Esophagus muscularis mucosa (tissue), 4 donors: Measurements from ENCODE around the gene CTTNBP2. TPM values are rescaled to one million over a fixed set of nuclear protein-coding genes. Genes with fewer than 3 reads are reported as not detected.

Experiments
- DNase-seq: peaks from one replicate; pipeline ENCODE4 v3.0.0-alpha.2; 2017; ENCODE audit errors: extremely low spot score
- H3K27ac ChIP-seq, 4 donors: fragments of 200-600 bp; sonication (generic); replicated peaks in 1 of 4; 1 replicate in 3 of 4; 2 replicates in 1 of 4; pipeline ENCODE4 v1.5.1; 2016 to 2019; ENCODE audit warnings: mild to moderate bottlenecking in 1 of 4
- H3K27me3 ChIP-seq, 4 donors: fragments of 200-600 bp; sonication (generic); one replicate each; pipeline versions ENCODE4 v1.5.1 to v1.6.0; 2016 to 2019
- H3K36me3 ChIP-seq, 4 donors: fragments of 200-600 bp; sonication (generic); one replicate each; pipeline ENCODE4 v1.5.1; 2016 to 2019
- H3K4me1 ChIP-seq, 4 donors: fragments of 200-600 bp; sonication (generic); one replicate each; pipeline ENCODE4 v1.5.1; 2016 to 2019
- H3K4me3 ChIP-seq, 4 donors: fragments of 200-600 bp; sonication (generic); 1 replicate in 2 of 4; 2 replicates in 2 of 4; pipeline ENCODE4 v1.5.1; 2016 to 2019; ENCODE audit warnings: mild to moderate bottlenecking in 4 of 4, moderate library complexity in 1 of 4
- H3K9me3 ChIP-seq, 4 donors: fragments of 200-600 bp; sonication (generic); 1 replicate in 3 of 4; 2 replicates in 1 of 4; pipeline ENCODE4 v1.5.1; 2016 to 2019
- CTCF ChIP-seq, 3 experiments: fragments of 200-600 bp in 2 of 3; fragments of 450-650 bp in 1 of 3; sonication (generic) in 2 of 3; IDR thresholded peaks; one replicate each; pipeline ENCODE4 v1.5.1; 2017 to 2019; ENCODE audit warnings: antibody characterized with exemption in 3 of 3, mild to moderate bottlenecking in 2 of 3, moderate library complexity in 1 of 3
- EP300 ChIP-seq: sonication (generic); formaldehyde crosslinking; IDR thresholded peaks from one replicate; pipeline ENCODE4 v1.6.1; 2017; ENCODE audit warnings: antibody characterized with exemption
- POLR2A ChIP-seq: fragments of 450-650 bp; IDR thresholded peaks from one replicate; pipeline ENCODE4 v1.6.1; 2017; ENCODE audit warnings: antibody characterized with exemption, moderate library complexity, mild to moderate bottlenecking, low read depth
- POLR2AphosphoS5 ChIP-seq, 2 donors: sonication (generic); formaldehyde crosslinking; IDR thresholded peaks; one replicate each; pipeline ENCODE4 v1.6.1; 2017; ENCODE audit warnings: antibody characterized with exemption in 2 of 2
- WGBS: methylation state at CpG from one replicate; pipeline ENCODE4 v1.1.5; 2018; 5-methylcytosine and 5-hydroxymethylcytosine counted together
- intact Hi-C: fragments of 100-400 bp; cut with DNase I; formaldehyde crosslinking; loops from one replicate; pipeline ENCODE4 v1.15.1; 2023
- total RNA-seq, 4 donors: library from RNA; depleted of rRNA; stranded (reverse); fragments of >200 nt; gene quantifications; one replicate each; pipeline versions ENCODE4 v1.1.0 to v1.2.1, GENCODE V29; 2016

Gene CTTNBP2
- total RNA-seq, 4 donors from 2014 or later: 11.6 to 23.7 (median 13.7) TPM

GRCh38 chr7:117755136-117755535 is 118.1 kb downstream of the CTTNBP2 start:
- no peak overlapping the region for H3K27ac ChIP-seq
- H3K36me3 ChIP-seq: peaks cover 0 to 39% (median 5%) of the 10 kb centered on the region in 4 donors
- TF ChIP-seq CTCF (IDR thresholded peaks at IDR 0.05) (no peak), EP300 (no peak), POLR2A (no peak), POLR2AphosphoS5 (IDR thresholded peaks at IDR 0.05) (no peak)
- DNase-seq: no peak
- H3K4me1 ChIP-seq: peaks cover 0 to 7% (median 0%) of the 10 kb centered on the region in 4 donors
- no peaks in the 10 kb centered on the region for H3K9me3 ChIP-seq
- no peak overlapping the region for H3K4me3 ChIP-seq
- WGBS: 75% methylated on average over 2 of the region's 2 CpGs
- intact Hi-C loops: loop anchor here (10.0 kb wide), 1 partner anchor 350 kb away; no protein-coding TSS in a partner anchor
- H3K27me3 ChIP-seq: no peaks in the 10 kb centered on the region

GRCh38 chr7:117751775-117752174 is 121.5 kb downstream of the CTTNBP2 start:
- Histone ChIP-seq H3K9me3 (no peaks in the 10 kb centered on the region), H3K27me3 (no peaks in the 10 kb centered on the region), H3K4me1 (no peaks in the 10 kb centered on the region), H3K36me3 (peaks cover 0 to 36% (median 11%) of the 10 kb centered on the region in 4 donors), H3K27ac (no peak overlapping the region), H3K4me3 (no peak overlapping the region)
- DNase-seq: no peak
- 82% methylated on average over 1 of the region's 1 CpG for WGBS
- TF ChIP-seq POLR2AphosphoS5 (IDR thresholded peaks at IDR 0.05): no peak
- TF ChIP-seq POLR2A: no peak
- TF ChIP-seq EP300: no peak
- TF ChIP-seq CTCF (IDR thresholded peaks at IDR 0.05): no peak
- intact Hi-C loops: loop anchor here (5.0 to 10.0 kb wide), 3 partner anchors 121 to 446 kb away; partner anchors contain the start of gene CTTNBP2

GRCh38 chr7:117750612-117751563 is 122.4 kb downstream of the CTTNBP2 start:
- intact Hi-C loops: loop anchor here (5.0 to 10.0 kb wide), 3 partner anchors 121 to 446 kb away; partner anchors contain the start of gene CTTNBP2
- H3K4me3 ChIP-seq: no peak overlapping the region
- no peak overlapping the region for H3K27ac ChIP-seq
- peaks cover 0 to 30% (median 10%) of the 10 kb centered on the region in 4 donors for H3K36me3 ChIP-seq
- 49% methylated on average over 8 of the region's 8 CpGs for WGBS
- no peak for TF ChIP-seq POLR2AphosphoS5 (IDR thresholded peaks at IDR 0.05)
- TF ChIP-seq CTCF (IDR thresholded peaks at IDR 0.05): peak; percentile 53 to 65 (median 64)
- no peaks in the 10 kb centered on the region for H3K9me3 ChIP-seq
- H3K4me1 ChIP-seq: no peaks in the 10 kb centered on the region
- DNase-seq: no peak
- no peaks in the 10 kb centered on the region for H3K27me3 ChIP-seq

- no peaks in the 10 kb centered on the region for H3K9me3 ChIP-seq
- no peak for DNase-seq
- intact Hi-C loops: no loop called here
- no peak overlapping the region for H3K27ac ChIP-seq
- 67% methylated on average over 4 of the region's 4 CpGs for WGBS
- no peak overlapping the region for H3K4me3 ChIP-seq
- TF ChIP-seq EP300 (no peak), POLR2A (no peak), POLR2AphosphoS5 (IDR thresholded peaks at IDR 0.05) (no peak), CTCF (IDR thresholded peaks at IDR 0.05) (no peak)
- H3K27me3 ChIP-seq: no peaks in the 10 kb centered on the region
- no peaks in the 10 kb centered on the region for H3K4me1 ChIP-seq
- peaks cover 0 to 70% (median 24%) of the 10 kb centered on the region in 4 donors for H3K36me3 ChIP-seq
These were observed 131.3 kb downstream of the CTTNBP2 start for GRCh38 chr7:117741962-117742361.
